H1 (cell line): ENCODE data around the gene PID1. TPM values are rescaled to one million over a fixed set of nuclear protein-coding genes. Genes with fewer than 3 reads are reported as not detected.

ENCODE experiments used
- CTCF ChIA-PET: fragments of 300-600 bp; sonication (Branson Sonifier 250); formaldehyde crosslinking; loops from one replicate; lab custom pipeline; 2021; ENCODE audit not compliant: partially characterized antibody; lab: Charles Lee
- POLR2A ChIA-PET: fragments of 300-600 bp; sonication (Branson Sonifier 250); formaldehyde crosslinking; loops from one replicate; lab custom pipeline; 2021; ENCODE audit warnings: inconsistent platforms; ENCODE audit not compliant: partially characterized antibody; lab: Charles Lee
- DNase-seq, 2 experiments: peaks; one replicate each; pipeline versions ENCODE4 v3.0.0 to v3.0.0-alpha.2; 2010 to 2022; ENCODE audit warnings: low spot score in 2 of 2, low read depth in 1 of 2, mixed read lengths in 1 of 2
- FAIRE-seq: peaks from 2 replicates; lab custom pipeline; 2011; peaks lifted over from hg19 to GRCh38; lab: Jason Lieb, UNC
- H2AFZ ChIP-seq: 2 replicates; pipeline ENCODE4 v1.8.1; 2012; ENCODE audit warnings: low read length, inconsistent platforms
- H2AK5ac ChIP-seq: 2 replicates; pipeline ENCODE4 v1.6.1; 2013; ENCODE audit warnings: low read depth, low read length
- H2BK120ac ChIP-seq: replicated peaks from 2 replicates; pipeline ENCODE3; 2013; ENCODE audit warnings: low read depth, low read length, inconsistent platforms
- H2BK12ac ChIP-seq: 2 replicates; pipeline ENCODE4 v1.6.1; 2013; ENCODE audit warnings: low read depth, low read length
- H2BK15ac ChIP-seq: 2 replicates; pipeline ENCODE4 v1.6.1; 2013; ENCODE audit warnings: low read length
- H2BK20ac ChIP-seq: 2 replicates; pipeline ENCODE4 v1.6.1; 2013; ENCODE audit warnings: low read length
- H2BK5ac ChIP-seq: 2 replicates; pipeline ENCODE4 v1.6.1; 2013; ENCODE audit warnings: low read depth, low read length
- H3K14ac ChIP-seq: 2 replicates; pipeline ENCODE4 v1.6.1; 2013; ENCODE audit warnings: inconsistent platforms; ENCODE audit not compliant: insufficient read length
- H3K18ac ChIP-seq: 2 replicates; pipeline ENCODE4 v1.6.1; 2013; ENCODE audit warnings: low read length; ENCODE audit errors: extremely low read depth
- H3K23ac ChIP-seq: 2 replicates; pipeline ENCODE4 v1.6.1; 2013; ENCODE audit warnings: inconsistent platforms; ENCODE audit not compliant: insufficient read length
- H3K23me2 ChIP-seq: 2 replicates; pipeline ENCODE4 v1.6.1; 2013; ENCODE audit warnings: low read depth, low read length
- H3K27ac ChIP-seq: 2 replicates; pipeline ENCODE4 v1.6.1; 2011; ENCODE audit warnings: low read depth, low read length, inconsistent platforms
- H3K27me3 ChIP-seq, 4 experiments: replicated peaks in 1 of 4; 1 replicate in 1 of 4; 2 replicates in 3 of 4; pipeline versions ENCODE4 v1.6.1 to v1.8.1; 2011 to 2013; ENCODE audit warnings: low read length in 3 of 4, mild to moderate bottlenecking in 3 of 4, inconsistent platforms in 2 of 4, mixed read lengths in 2 of 4, moderate library complexity in 1 of 4; ENCODE audit not compliant: control insufficient read depth in 3 of 4, insufficient read depth in 3 of 4; ENCODE audit errors: extremely low read depth in 1 of 4
- H3K36me3 ChIP-seq, 4 experiments: 2 replicates each; pipeline versions ENCODE4 v1.6.1 to v1.8.1; 2011 to 2013; ENCODE audit warnings: mild to moderate bottlenecking in 4 of 4, low read length in 3 of 4, moderate library complexity in 2 of 4, control low read depth in 1 of 4, inconsistent platforms in 1 of 4; ENCODE audit not compliant: insufficient read depth in 4 of 4, control insufficient read depth in 2 of 4
- H3K4ac ChIP-seq: replicated peaks from 2 replicates; pipeline ENCODE3; 2013; ENCODE audit warnings: low read length, low read depth, mixed read lengths, inconsistent platforms; ENCODE audit not compliant: insufficient read length
- H3K4me1 ChIP-seq, 4 experiments: replicated peaks in 1 of 4; 1 replicate in 1 of 4; 2 replicates in 3 of 4; pipeline versions ENCODE4 v1.6.1 to v1.8.1; 2011 to 2013; ENCODE audit warnings: low read length in 3 of 4, inconsistent platforms in 2 of 4, mixed read lengths in 1 of 4; ENCODE audit not compliant: insufficient read depth in 4 of 4, control insufficient read depth in 3 of 4
- H3K4me2 ChIP-seq, 2 experiments: 2 replicates each; pipeline versions ENCODE4 v1.6.1 to v1.8.1; 2011 to 2013; ENCODE audit warnings: low read depth in 2 of 2, low read length in 2 of 2, control low read depth in 1 of 2, inconsistent platforms in 1 of 2, mild to moderate bottlenecking in 1 of 2; ENCODE audit not compliant: insufficient read depth in 1 of 2
- H3K4me3 ChIP-seq, 4 experiments: fragments of 200-600, 300-600 bp in 1 of 4; sonication (generic), shearing (Covaris generic), sonication (Bioruptor Twin) in 1 of 4; 2 replicates each; pipeline versions ENCODE4 v1.5.1 to v1.8.1; 2011 to 2016; ENCODE audit warnings: low read length in 4 of 4, low read depth in 3 of 4, control low read depth in 2 of 4, inconsistent platforms in 2 of 4, mild to moderate bottlenecking in 2 of 4, mixed read lengths in 1 of 4, moderate library complexity in 1 of 4; ENCODE audit not compliant: insufficient read depth in 2 of 4; ENCODE audit errors: extremely low read depth in 1 of 4
- H3K56ac ChIP-seq: replicated peaks from 2 replicates; pipeline ENCODE3; 2013; ENCODE audit warnings: low read depth, mild to moderate bottlenecking, mixed read lengths, low read length, inconsistent platforms; ENCODE audit not compliant: insufficient read length
- H3K79me1 ChIP-seq: 2 replicates; pipeline ENCODE4 v1.6.1; 2013; ENCODE audit warnings: low read depth, low read length, control low read depth
- H3K79me2 ChIP-seq, 2 experiments: 2 replicates each; pipeline versions ENCODE4 v1.6.1 to v1.8.1; 2012 to 2013; ENCODE audit warnings: low read length in 2 of 2, mild to moderate bottlenecking in 2 of 2, inconsistent platforms in 1 of 2; ENCODE audit not compliant: insufficient read depth in 2 of 2, control insufficient read depth in 1 of 2
- H3K9ac ChIP-seq, 4 experiments: replicated peaks in 1 of 4; 1 replicate in 1 of 4; 2 replicates in 3 of 4; pipeline versions ENCODE4 v1.6.1 to v1.8.1; 2011 to 2013; ENCODE audit warnings: low read depth in 3 of 4, low read length in 3 of 4, control low read depth in 2 of 4, mild to moderate bottlenecking in 2 of 4, moderate library complexity in 2 of 4, inconsistent platforms in 1 of 4; ENCODE audit errors: extremely low read depth in 1 of 4
- H3K9me3 ChIP-seq, 2 experiments: 2 replicates each; pipeline versions ENCODE4 v1.6.1 to v1.8.1; 2012 to 2013; ENCODE audit warnings: mild to moderate bottlenecking in 2 of 2, moderate library complexity in 2 of 2, control low read depth in 1 of 2, inconsistent platforms in 1 of 2, low read depth in 1 of 2, low read length in 1 of 2, mixed read lengths in 1 of 2; ENCODE audit not compliant: insufficient read depth in 2 of 2
- H4K20me1 ChIP-seq, 2 experiments: replicated peaks in 1 of 2; 2 replicates each; pipeline versions ENCODE3 to v1.8.1; 2011 to 2013; ENCODE audit warnings: inconsistent platforms in 2 of 2, low read length in 2 of 2, mild to moderate bottlenecking in 1 of 2; ENCODE audit not compliant: insufficient read depth in 2 of 2, control insufficient read depth in 1 of 2
- H4K5ac ChIP-seq: 2 replicates; pipeline ENCODE4 v1.6.1; 2013; ENCODE audit warnings: low read length, low read depth, mixed read lengths, inconsistent platforms; ENCODE audit not compliant: insufficient read length
- H4K8ac ChIP-seq: 2 replicates; pipeline ENCODE4 v1.8.0; 2013; ENCODE audit warnings: mild to moderate bottlenecking, moderate library complexity, low read length, inconsistent platforms; ENCODE audit not compliant: insufficient read depth; ENCODE audit errors: extremely low read depth
- H4K91ac ChIP-seq: replicated peaks from 2 replicates; pipeline ENCODE3; 2013; ENCODE audit warnings: low read length, mixed read lengths, inconsistent platforms; ENCODE audit not compliant: insufficient read length
- CEBPB ChIP-seq: IDR thresholded peaks from 2 replicates; pipeline ENCODE4 v1.6.1; 2012; ENCODE audit warnings: low read depth, low read length
- CHD2 ChIP-seq: IDR thresholded peaks from 2 replicates; pipeline ENCODE4 v1.6.1; 2012; ENCODE audit warnings: low read length, improper control_type of control experiment
- CTCF ChIP-seq, 3 experiments: IDR thresholded peaks; 1 replicate in 2 of 3; 2 replicates in 1 of 3; pipeline versions ENCODE4 v1.5.1 to v1.6.1; 2011; ENCODE audit warnings: low read length in 3 of 3, mild to moderate bottlenecking in 3 of 3, inconsistent platforms in 2 of 3, low read depth in 1 of 3, moderate library complexity in 1 of 3; ENCODE audit not compliant: insufficient read depth in 1 of 3; ENCODE audit errors: control extremely low read depth in 1 of 3
- GTF2F1 ChIP-seq: IDR thresholded peaks from 2 replicates; pipeline ENCODE4 v1.6.1; 2012; ENCODE audit warnings: low read depth, low read length, improper control_type of control experiment, borderline replicate concordance
- NANOG ChIP-seq: IDR thresholded peaks from 2 replicates; pipeline ENCODE4 v1.6.1; 2011; ENCODE audit warnings: low read length, low read depth, mild to moderate bottlenecking, inconsistent platforms; ENCODE audit not compliant: insufficient read depth, poor library complexity, severe bottlenecking
- NRF1 ChIP-seq: IDR thresholded peaks from 2 replicates; pipeline ENCODE4 v1.6.1; 2011; ENCODE audit warnings: mild to moderate bottlenecking, low read depth, low read length, improper control_type of control experiment
- POLR2AphosphoS5 ChIP-seq: IDR thresholded peaks from 2 replicates; pipeline ENCODE4 v1.6.1; 2011; ENCODE audit warnings: low read depth, low read length
- RAD21 ChIP-seq, 2 experiments: IDR thresholded peaks in 1 of 2; conservative IDR thresholded peaks in 1 of 2; 2 replicates each; pipeline ENCODE4 v1.6.1; 2011; ENCODE audit warnings: low read depth in 2 of 2, low read length in 2 of 2, improper control_type of control experiment in 1 of 2, inconsistent platforms in 1 of 2, mild to moderate bottlenecking in 1 of 2, moderate library complexity in 1 of 2
- SIX5 ChIP-seq: IDR thresholded peaks from 2 replicates; pipeline ENCODE4 v1.6.1; 2011; ENCODE audit warnings: mild to moderate bottlenecking, low read depth, low read length
- SP4 ChIP-seq: IDR thresholded peaks from 2 replicates; pipeline ENCODE4 v1.6.1; 2012; ENCODE audit warnings: low read length, inconsistent platforms
- SRF ChIP-seq: IDR thresholded peaks from 2 replicates; pipeline ENCODE4 v1.6.1; 2011; ENCODE audit warnings: mild to moderate bottlenecking, low read depth, low read length, moderate library complexity
- ZNF274 ChIP-seq: IDR thresholded peaks from 2 replicates; pipeline ENCODE4 v1.7.0; 2012; ENCODE audit warnings: low read length, borderline replicate concordance; ENCODE audit errors: extremely low read depth
- WGBS, 2 experiments: shearing (Covaris generic) in 1 of 2; methylation state at CpG; one replicate each; pipeline versions ENCODE4 v1.1.6 to v1.1.7; 2013 to 2015; ENCODE audit warnings: low lambda C conversion rate in 2 of 2, mixed read lengths in 2 of 2, inconsistent platforms in 1 of 2, low coverage in 1 of 2, missing lambda C conversion rate in 1 of 2; ENCODE audit not compliant: insufficient replicate concordance in 2 of 2, insufficient coverage in 1 of 2, insufficient read length in 1 of 2; ENCODE audit errors: extremely low coverage in 1 of 2, missing lambda C conversion rate in 1 of 2; 5-methylcytosine and 5-hydroxymethylcytosine counted together
- polyA plus RNA-seq, 7 experiments: library from polyadenylated mRNA; depleted of rRNA in 3 of 7; stranded (reverse) in 5 of 7; unstranded in 2 of 7; fragments of >200 nt in 5 of 7; fragments of 200-250 nt in 2 of 7; gene quantifications; 1 replicate in 5 of 7; 2 replicates in 1 of 7; 4 replicates in 1 of 7; pipeline versions ENCODE4 v1.2.1 to v1.2.3, GENCODE V29; 2011 to 2013; ENCODE audit warnings: missing spikeins in 2 of 7, mixed read lengths in 2 of 7
- total RNA-seq: library from RNA; stranded (reverse); fragmentation: NEBNext Ultra II Directional; extraction: Animal tissue kit (Norgen Biotek cat#: 25700); gene quantifications from 2 replicates; pipeline ENCODE4 v1.2.1, GENCODE V29; 2021

PID1 gene
- total and polyA plus RNA-seq, 2 of the 8 experiments (the other 6 are each of a cell fraction or from before 2014, with no cell fraction given), result 1.5 to 3.3 TPM

- POLR2A ChIA-PET, result no interaction called here
- Histone ChIP-seq H3K56ac (no peak overlapping the region), H3K23ac (no peak overlapping the region)
- CTCF ChIA-PET, result no interaction called here
- TF ChIP-seq RAD21 (IDR thresholded peaks at IDR 0.05 in 1 of 2, conservative IDR thresholded peaks at IDR 0.05 in 1 of 2; ENCODE audit: low read depth in 2 of 2, low read length in 2 of 2) (no peak), CEBPB (no peak), SP4 (no peak), CTCF (IDR thresholded peaks at IDR 0.05; ENCODE audit: control extremely low read depth in 1 of 3, insufficient read depth in 1 of 3, low read depth in 1 of 3, low read length in 3 of 3) (no peak), ZNF274 (no peak), SIX5 (no peak), NRF1 (no peak), NANOG (no peak), CHD2 (no peak), POLR2AphosphoS5 (no peak), GTF2F1 (no peak), SRF (no peak)
- TF ChIP-seq, all 59 proteins: peak for 0
- no peak overlapping the region for H4K91ac ChIP-seq
- FAIRE-seq, result no peak
- no peaks in the 10 kb centered on the region; the same call in 1 of the 2 replicates for H3K23me2 ChIP-seq
- no peak overlapping the region for H3K4ac ChIP-seq
- H3K4me3 ChIP-seq, result no peak overlapping the region
- no peak overlapping the region for H4K5ac ChIP-seq
- H3K27ac ChIP-seq, result no peak overlapping the region
- no peak overlapping the region for H4K8ac ChIP-seq
- no peak overlapping the region for H2BK15ac ChIP-seq
- no peaks in the 10 kb centered on the region for H3K79me1 ChIP-seq
- no peak overlapping the region for H2BK20ac ChIP-seq
- no peak overlapping the region for H2BK5ac ChIP-seq
- H3K27me3 ChIP-seq, result no peaks in the 10 kb centered on the region
- H3K36me3 ChIP-seq, result no peaks in the 10 kb centered on the region
- H3K9ac ChIP-seq, result no peak overlapping the region
- DNase-seq, result no peak
- H3K14ac ChIP-seq, result no peak overlapping the region
- WGBS, 2 experiments, result 92% methylated on average over 2 of the region's 2 CpGs; no CpG with 5 or more reads in 1 of the 2 experiments
- H3K4me2 ChIP-seq, result no peak overlapping the region
- H3K4me1 ChIP-seq, result no peaks in the 10 kb centered on the region
- H3K9me3 ChIP-seq, result no peaks in the 10 kb centered on the region
- no peak overlapping the region for H2BK12ac ChIP-seq
- no peaks in the 10 kb centered on the region for H4K20me1 ChIP-seq
- no peak overlapping the region for H2BK120ac ChIP-seq
- no peak overlapping the region for H2AK5ac ChIP-seq
- H3K79me2 ChIP-seq, result no peaks in the 10 kb centered on the region
- H3K18ac ChIP-seq, result no peak overlapping the region
- H2AFZ ChIP-seq, result no peak overlapping the region
Measured at GRCh38 chr2:229041691-229042090, 229.4 kb downstream of the PID1 start.
